ENCODE measurements around the gene OR2A14.

DNA sequence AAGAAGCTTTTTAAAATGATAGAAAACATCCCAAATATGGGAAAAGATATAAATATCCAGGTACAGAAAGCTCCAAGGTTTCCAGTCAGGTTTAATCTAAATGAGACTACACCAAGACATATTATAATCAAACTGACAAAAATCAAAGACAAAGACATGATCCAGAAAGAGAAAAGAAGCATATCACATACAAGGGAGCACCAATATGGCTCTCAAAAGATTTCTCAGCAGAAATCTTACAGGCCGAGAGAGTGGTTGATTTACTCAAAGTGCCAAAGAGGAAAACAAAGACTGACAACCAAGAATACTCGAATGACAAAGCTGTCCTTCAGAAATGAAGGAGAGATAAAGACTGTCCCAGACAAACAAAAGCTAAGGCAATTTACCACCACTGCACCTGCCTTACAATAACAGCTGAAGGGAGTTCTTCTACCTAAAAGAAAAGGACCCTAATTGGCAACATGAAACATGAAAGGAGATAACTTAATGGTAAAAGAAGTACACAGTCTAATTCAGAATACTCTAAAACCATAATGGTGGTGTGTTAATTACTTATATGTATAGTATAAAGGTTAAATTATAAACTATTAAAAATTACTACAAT, 25.4 kb downstream of the OR2A14 start:
- TF ChIP-seq, protein P1, sequence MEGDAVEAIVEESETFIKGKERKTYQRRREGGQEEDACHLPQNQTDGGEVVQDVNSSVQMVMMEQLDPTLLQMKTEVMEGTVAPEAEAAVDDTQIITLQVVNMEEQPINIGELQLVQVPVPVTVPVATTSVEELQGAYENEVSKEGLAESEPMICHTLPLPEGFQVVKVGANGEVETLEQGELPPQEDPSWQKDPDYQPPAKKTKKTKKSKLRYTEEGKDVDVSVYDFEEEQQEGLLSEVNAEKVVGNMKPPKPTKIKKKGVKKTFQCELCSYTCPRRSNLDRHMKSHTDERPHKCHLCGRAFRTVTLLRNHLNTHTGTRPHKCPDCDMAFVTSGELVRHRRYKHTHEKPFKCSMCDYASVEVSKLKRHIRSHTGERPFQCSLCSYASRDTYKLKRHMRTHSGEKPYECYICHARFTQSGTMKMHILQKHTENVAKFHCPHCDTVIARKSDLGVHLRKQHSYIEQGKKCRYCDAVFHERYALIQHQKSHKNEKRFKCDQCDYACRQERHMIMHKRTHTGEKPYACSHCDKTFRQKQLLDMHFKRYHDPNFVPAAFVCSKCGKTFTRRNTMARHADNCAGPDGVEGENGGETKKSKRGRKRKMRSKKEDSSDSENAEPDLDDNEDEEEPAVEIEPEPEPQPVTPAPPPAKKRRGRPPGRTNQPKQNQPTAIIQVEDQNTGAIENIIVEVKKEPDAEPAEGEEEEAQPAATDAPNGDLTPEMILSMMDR (IDR thresholded peaks at IDR 0.05) = no peak
- no peak for TF ChIP-seq EZH2 (IDR thresholded peaks at IDR 0.05; ENCODE audit: borderline replicate concordance, insufficient read depth, low read depth, low read length, poor library complexity, severe bottlenecking)
